ENCODE data around the gene PRKAR1A.

DNA sequence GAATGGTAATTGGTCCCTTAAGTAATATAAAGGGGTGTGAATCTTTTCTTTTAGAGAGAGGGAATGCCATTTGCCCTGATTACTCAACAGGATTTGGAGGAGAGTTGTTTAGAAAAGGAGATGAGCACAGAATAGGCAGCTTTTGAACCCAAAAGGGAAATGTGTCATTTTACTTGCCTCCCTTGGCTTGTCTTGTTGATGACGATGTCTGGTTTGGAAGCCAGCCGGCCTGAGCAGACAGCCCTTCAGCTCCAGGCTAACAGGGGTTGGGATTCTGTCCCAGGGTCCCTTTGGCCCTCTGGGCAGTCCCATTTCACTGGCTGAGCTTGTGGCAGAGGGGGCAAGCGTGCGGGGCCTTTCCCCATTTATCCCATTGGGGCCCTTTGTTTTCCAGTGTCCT, 22.3 kb upstream of the PRKAR1A start:
- TF ChIP-seq GATA2 (IDR thresholded peaks at IDR 0.05; ENCODE audit: low read depth, low read length) (no peak), GATA3 (IDR thresholded peaks at IDR 0.05; ENCODE audit: low read depth, low read length) (no peak)
